NT2/D1 (cell line): ENCODE results near the gene SCAPER.
A peak's percentile ranks its signal among the peaks of the same experiment; 100 is the strongest.

ENCODE experiments used
- DNase-seq: peaks from one replicate; pipeline ENCODE4 v3.0.0-alpha.2; 2011; ENCODE audit warnings: low read depth, low spot score
- H3K27me3 ChIP-seq: 2 replicates; pipeline ENCODE4 v1.6.0; 2011; ENCODE audit warnings: mild to moderate bottlenecking; ENCODE audit not compliant: insufficient read length, insufficient read depth
- H3K36me3 ChIP-seq: 2 replicates; pipeline ENCODE4 v1.6.1; 2011; ENCODE audit warnings: mild to moderate bottlenecking, low read length, mixed read lengths; ENCODE audit not compliant: insufficient read depth, insufficient read length
- H3K4me1 ChIP-seq: 2 replicates; pipeline ENCODE4 v1.5.1; 2011; ENCODE audit not compliant: insufficient read depth, insufficient read length
- H3K4me3 ChIP-seq: 2 replicates; pipeline ENCODE4 v1.5.1; 2011; ENCODE audit warnings: low read depth; ENCODE audit not compliant: insufficient read length
- H3K9ac ChIP-seq: 2 replicates; pipeline ENCODE4 v1.6.0; 2011; ENCODE audit warnings: low read depth; ENCODE audit not compliant: insufficient read length
- H3K9me3 ChIP-seq: 2 replicates; pipeline ENCODE4 v1.5.1; 2011; ENCODE audit warnings: mild to moderate bottlenecking, low read length; ENCODE audit not compliant: insufficient read depth
- SUZ12 ChIP-seq: IDR thresholded peaks from 2 replicates; pipeline ENCODE4 v1.6.1; 2011; ENCODE audit not compliant: insufficient read length, insufficient read depth; ENCODE audit errors: extremely low read depth
- YY1 ChIP-seq: IDR thresholded peaks from 2 replicates; pipeline ENCODE4 v1.6.1; 2011; ENCODE audit not compliant: insufficient read length, insufficient read depth
- ZNF274 ChIP-seq: IDR thresholded peaks from 2 replicates; pipeline ENCODE4 v1.6.1; 2011; ENCODE audit warnings: mild to moderate bottlenecking, low read depth, low read length

Gene SCAPER

GRCh38 chr15:76349301-76350070 is 555.7 kb downstream of the SCAPER start:
- no peak for TF ChIP-seq YY1
- no peaks in the 10 kb centered on the region for H3K9me3 ChIP-seq
- H3K4me1 ChIP-seq, result no peaks in the 10 kb centered on the region
- H3K9ac ChIP-seq, result no peak overlapping the region
- no peak for DNase-seq
- H3K36me3 ChIP-seq, result no peaks in the 10 kb centered on the region
- H3K27me3 ChIP-seq, result peaks cover 67% of the 10 kb centered on the region
- no peak overlapping the region for H3K4me3 ChIP-seq

- H3K27me3 ChIP-seq, result peaks cover 86% of the 10 kb centered on the region
- H3K4me3 ChIP-seq, result peak overlapping the region; percentile 53
- no peak overlapping the region for H3K9ac ChIP-seq
- H3K36me3 ChIP-seq, result no peaks in the 10 kb centered on the region
- no peak for DNase-seq
- no peaks in the 10 kb centered on the region for H3K4me1 ChIP-seq
- peaks cover 1% of the 10 kb centered on the region; the same call in 1 of the 2 replicates for H3K9me3 ChIP-seq
- no peak for TF ChIP-seq YY1
- no peak for TF ChIP-seq SUZ12
- no peak for TF ChIP-seq ZNF274
These were observed 557.6 kb downstream of the SCAPER start for GRCh38 chr15:76347482-76348055.

- no peak for DNase-seq
- no peaks in the 10 kb centered on the region for H3K4me1 ChIP-seq
- peak overlapping the region; percentile 53 for H3K4me3 ChIP-seq
- no peaks in the 10 kb centered on the region for H3K36me3 ChIP-seq
- peak overlapping the region; percentile 74 for H3K9ac ChIP-seq
- TF ChIP-seq ZNF274 (no peak), YY1 (no peak), SUZ12 (peak; percentile 58)
- H3K27me3 ChIP-seq, result peaks cover 93% of the 10 kb centered on the region
- peaks cover 8% of the 10 kb centered on the region; the same call in 1 of the 2 replicates for H3K9me3 ChIP-seq
These were observed 558.3 kb downstream of the SCAPER start for GRCh38 chr15:76346669-76347481.

- no peak for DNase-seq
- H3K4me1 ChIP-seq, result peaks cover 4% of the 10 kb centered on the region
- H3K27me3 ChIP-seq, result peaks cover 99% of the 10 kb centered on the region
- H3K36me3 ChIP-seq, result no peaks in the 10 kb centered on the region
- H3K4me3 ChIP-seq, result peak overlapping the region; percentile 53
- peaks cover 8% of the 10 kb centered on the region; the same call in 1 of the 2 replicates for H3K9me3 ChIP-seq
- TF ChIP-seq YY1 (no peak), ZNF274 (no peak), SUZ12 (no peak)
- peak overlapping the region; percentile 74 for H3K9ac ChIP-seq
These were observed 559.1 kb downstream of the SCAPER start for GRCh38 chr15:76345880-76346668.

- H3K27me3 ChIP-seq, result peaks cover 100% of the 10 kb centered on the region
These were observed 559.6 kb downstream of the SCAPER start for GRCh38 chr15:76345583-76345879.

GRCh38 chr15:76344893-76345582 is 560.1 kb downstream of the SCAPER start:
- H3K36me3 ChIP-seq, result no peaks in the 10 kb centered on the region
- no peak overlapping the region for H3K4me3 ChIP-seq
- peaks cover 100% of the 10 kb centered on the region for H3K27me3 ChIP-seq
- peaks cover 8% of the 10 kb centered on the region; the same call in 1 of the 2 replicates for H3K9me3 ChIP-seq
- H3K9ac ChIP-seq, result no peak overlapping the region
- TF ChIP-seq YY1, result no peak
- no peak for TF ChIP-seq SUZ12
- TF ChIP-seq ZNF274, result no peak
- no peak for DNase-seq
- peaks cover 9% of the 10 kb centered on the region for H3K4me1 ChIP-seq

More at GRCh38 chr15:76345583-76345879, 559.6 kb downstream of the SCAPER start:
- H3K9me3 ChIP-seq, result peaks cover 8% of the 10 kb centered on the region; the same call in 1 of the 2 replicates
- peaks cover 8% of the 10 kb centered on the region for H3K4me1 ChIP-seq
- no peaks in the 10 kb centered on the region for H3K36me3 ChIP-seq
- H3K4me3 ChIP-seq, result peak overlapping the region; percentile 53
- H3K9ac ChIP-seq, result no peak overlapping the region
- no peak for DNase-seq
- TF ChIP-seq ZNF274 (no peak), YY1 (no peak), SUZ12 (no peak)
